GM12872 (cell line): ENCODE results near the gene ACAP3.

Experiments used
- TF ChIP-seq, protein P1 (sequence below): IDR thresholded peaks from 3 replicates; pipeline ENCODE4 v1.5.1; 2011; ENCODE audit warnings: low read depth, mild to moderate bottlenecking, low read length, moderate library complexity; ENCODE audit not compliant: insufficient read depth

The ACAP3 gene

DNA sequence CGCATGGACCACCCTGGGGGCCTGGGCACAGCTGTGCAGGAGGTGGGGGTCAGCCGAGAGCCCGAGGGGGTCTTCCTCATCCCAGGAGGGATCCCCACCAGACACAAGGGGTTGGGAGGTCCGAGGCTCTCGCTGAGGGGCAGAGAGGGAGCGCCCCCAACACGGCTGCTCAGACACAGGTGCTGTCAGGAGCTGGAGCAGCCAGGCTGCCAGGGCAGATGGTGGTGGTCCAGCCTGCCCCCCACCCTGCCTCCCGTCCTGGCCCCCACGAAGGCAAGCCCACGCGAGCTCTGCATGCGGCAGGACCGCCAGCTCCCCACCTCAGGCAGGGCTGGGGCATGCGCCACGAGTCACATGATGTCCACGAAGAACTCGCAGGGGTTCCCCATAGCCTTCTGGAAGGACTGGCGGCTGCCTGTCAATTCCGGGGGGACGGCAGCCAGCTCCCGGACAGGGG is 28.1 kb upstream of the ACAP3 start:
- TF ChIP-seq, protein P1, sequence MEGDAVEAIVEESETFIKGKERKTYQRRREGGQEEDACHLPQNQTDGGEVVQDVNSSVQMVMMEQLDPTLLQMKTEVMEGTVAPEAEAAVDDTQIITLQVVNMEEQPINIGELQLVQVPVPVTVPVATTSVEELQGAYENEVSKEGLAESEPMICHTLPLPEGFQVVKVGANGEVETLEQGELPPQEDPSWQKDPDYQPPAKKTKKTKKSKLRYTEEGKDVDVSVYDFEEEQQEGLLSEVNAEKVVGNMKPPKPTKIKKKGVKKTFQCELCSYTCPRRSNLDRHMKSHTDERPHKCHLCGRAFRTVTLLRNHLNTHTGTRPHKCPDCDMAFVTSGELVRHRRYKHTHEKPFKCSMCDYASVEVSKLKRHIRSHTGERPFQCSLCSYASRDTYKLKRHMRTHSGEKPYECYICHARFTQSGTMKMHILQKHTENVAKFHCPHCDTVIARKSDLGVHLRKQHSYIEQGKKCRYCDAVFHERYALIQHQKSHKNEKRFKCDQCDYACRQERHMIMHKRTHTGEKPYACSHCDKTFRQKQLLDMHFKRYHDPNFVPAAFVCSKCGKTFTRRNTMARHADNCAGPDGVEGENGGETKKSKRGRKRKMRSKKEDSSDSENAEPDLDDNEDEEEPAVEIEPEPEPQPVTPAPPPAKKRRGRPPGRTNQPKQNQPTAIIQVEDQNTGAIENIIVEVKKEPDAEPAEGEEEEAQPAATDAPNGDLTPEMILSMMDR = no peak

DNA sequence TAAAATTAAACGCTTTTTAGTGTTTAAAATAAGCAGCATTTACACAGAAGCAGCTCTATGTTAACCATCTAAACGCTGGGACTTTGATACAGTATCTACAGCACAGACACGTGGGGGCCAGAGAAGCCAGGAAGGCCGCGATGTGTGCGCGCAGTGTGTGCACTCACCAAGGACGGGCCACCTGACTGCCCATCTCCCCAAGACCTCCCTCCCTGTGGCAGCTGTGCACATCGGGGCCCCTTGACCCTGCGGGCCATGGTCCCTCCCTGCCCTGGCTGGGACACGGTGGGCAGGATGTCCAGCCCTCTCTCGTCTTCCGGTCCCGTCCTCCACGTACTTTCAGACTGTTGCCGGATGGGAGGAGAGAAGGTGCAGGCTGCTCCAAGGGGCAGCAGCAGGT is 27.6 kb upstream of the ACAP3 start:
- TF ChIP-seq, protein P1 = no peak

DNA sequence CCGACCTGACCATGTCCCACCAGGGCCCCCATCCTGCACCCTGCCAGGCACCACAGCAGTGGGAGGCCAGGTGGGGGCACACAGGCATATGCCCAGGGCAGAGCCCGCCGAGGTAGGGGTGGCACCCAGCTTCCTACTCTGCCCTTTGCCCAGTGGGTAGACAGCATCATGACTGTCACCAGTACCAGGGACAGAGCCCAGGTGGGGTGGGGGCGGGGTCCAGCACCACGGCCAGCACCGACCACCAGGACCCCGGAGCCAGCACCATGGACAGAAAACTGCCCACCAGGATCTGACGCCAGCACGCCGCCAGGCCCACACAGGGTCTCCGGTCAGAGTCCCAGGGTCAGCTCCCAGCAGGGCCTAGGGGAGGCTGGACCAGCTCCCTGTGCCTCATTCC is 27.1 kb upstream of the ACAP3 start:
- TF ChIP-seq, protein P1 = no peak

DNA sequence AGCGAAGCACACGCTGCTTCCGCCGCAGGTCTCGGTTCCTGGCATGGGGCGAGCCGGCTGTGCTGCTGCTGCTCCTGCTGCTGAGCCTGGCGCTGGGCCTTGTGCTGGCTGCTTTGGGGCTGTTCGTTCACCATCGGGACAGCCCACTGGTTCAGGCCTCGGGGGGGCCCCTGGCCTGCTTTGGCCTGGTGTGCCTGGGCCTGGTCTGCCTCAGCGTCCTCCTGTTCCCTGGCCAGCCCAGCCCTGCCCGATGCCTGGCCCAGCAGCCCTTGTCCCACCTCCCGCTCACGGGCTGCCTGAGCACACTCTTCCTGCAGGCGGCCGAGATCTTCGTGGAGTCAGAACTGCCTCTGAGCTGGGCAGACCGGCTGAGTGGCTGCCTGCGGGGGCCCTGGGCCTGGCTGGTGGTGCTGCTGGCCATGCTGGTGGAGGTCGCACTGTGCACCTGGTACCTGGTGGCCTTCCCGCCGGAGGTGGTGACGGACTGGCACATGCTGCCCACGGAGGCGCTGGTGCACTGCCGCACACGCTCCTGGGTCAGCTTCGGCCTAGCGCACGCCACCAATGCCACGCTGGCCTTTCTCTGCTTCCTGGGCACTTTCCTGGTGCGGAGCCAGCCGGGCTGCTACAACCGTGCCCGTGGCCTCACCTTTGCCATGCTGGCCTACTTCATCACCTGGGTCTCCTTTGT is 26.0 kb upstream of the ACAP3 start:
- TF ChIP-seq, protein P1 = no peak

DNA sequence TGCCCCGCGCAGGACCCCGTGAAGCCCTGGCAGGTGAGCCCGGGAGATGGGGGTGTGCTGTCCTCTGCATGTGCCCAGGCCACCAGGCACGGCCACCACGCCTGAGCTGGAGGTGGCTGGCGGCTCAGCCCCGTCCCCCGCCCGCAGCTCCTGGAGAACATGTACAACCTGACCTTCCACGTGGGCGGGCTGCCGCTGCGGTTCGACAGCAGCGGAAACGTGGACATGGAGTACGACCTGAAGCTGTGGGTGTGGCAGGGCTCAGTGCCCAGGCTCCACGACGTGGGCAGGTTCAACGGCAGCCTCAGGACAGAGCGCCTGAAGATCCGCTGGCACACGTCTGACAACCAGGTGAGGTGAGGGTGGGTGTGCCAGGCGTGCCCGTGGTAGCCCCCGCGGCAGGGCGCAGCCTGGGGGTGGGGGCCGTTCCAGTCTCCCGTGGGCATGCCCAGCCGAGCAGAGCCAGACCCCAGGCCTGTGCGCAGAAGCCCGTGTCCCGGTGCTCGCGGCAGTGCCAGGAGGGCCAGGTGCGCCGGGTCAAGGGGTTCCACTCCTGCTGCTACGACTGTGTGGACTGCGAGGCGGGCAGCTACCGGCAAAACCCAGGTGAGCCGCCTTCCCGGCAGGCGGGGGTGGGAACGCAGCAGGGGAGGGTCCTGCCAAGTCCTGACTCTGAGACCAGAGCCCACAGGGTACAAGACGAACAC is 25.2 kb upstream of the ACAP3 start:
- TF ChIP-seq, protein P1 = no peak

DNA sequence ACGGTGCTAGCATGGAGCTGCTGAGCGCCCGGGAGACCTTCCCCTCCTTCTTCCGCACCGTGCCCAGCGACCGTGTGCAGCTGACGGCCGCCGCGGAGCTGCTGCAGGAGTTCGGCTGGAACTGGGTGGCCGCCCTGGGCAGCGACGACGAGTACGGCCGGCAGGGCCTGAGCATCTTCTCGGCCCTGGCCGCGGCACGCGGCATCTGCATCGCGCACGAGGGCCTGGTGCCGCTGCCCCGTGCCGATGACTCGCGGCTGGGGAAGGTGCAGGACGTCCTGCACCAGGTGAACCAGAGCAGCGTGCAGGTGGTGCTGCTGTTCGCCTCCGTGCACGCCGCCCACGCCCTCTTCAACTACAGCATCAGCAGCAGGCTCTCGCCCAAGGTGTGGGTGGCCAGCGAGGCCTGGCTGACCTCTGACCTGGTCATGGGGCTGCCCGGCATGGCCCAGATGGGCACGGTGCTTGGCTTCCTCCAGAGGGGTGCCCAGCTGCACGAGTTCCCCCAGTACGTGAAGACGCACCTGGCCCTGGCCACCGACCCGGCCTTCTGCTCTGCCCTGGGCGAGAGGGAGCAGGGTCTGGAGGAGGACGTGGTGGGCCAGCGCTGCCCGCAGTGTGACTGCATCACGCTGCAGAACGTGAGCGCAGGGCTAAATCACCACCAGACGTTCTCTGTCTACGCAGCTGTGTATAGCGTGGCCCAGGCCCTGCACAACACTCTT is 24.5 kb upstream of the ACAP3 start:
- TF ChIP-seq, protein P1 = no peak
